CD4-positive, alpha-beta T cell (primary cell): ENCODE measurements around the gene METTL9. TPM values are rescaled to one million over a fixed set of nuclear protein-coding genes. Genes with fewer than 3 reads are reported as not detected.
"Not testable (repeated sequence)": the region's sequence is repeated elsewhere in the genome, so short reads cannot be mapped to it uniquely, and the experiment has no call there.

Experiments
- ATAC-seq: fragments of 200-7000 bp; cut with Tn5 transposase; one replicate; pipeline ENCODE4 v1.10.0; 2022; ENCODE audit warnings: mild to moderate bottlenecking; ENCODE audit not compliant: poor library complexity
- CTCF ChIA-PET: fragments of 350-600 bp; sonication (Branson Sonifier 250); formaldehyde crosslinking; loops from one replicate; lab custom pipeline; 2021; ENCODE audit warnings: antibody characterized with exemption, inconsistent platforms; lab: Charles Lee
- POLR2A ChIA-PET: fragments of 350-600 bp; sonication (Branson Sonifier 250); formaldehyde crosslinking; loops from one replicate; lab custom pipeline; 2021; ENCODE audit warnings: antibody characterized with exemption, inconsistent platforms; lab: Charles Lee
- DNase-seq, 14 experiments: peaks; one replicate each; pipeline ENCODE4 v3.0.0-alpha.2; 2013 to 2020; ENCODE audit warnings: mixed read lengths in 2 of 14
- H3K27ac ChIP-seq, 2 donors: one replicate each; pipeline versions ENCODE4 v1.5.1 to v1.7.0; 2013; ENCODE audit warnings: low read length in 2 of 2, low read depth in 1 of 2, mild to moderate bottlenecking in 1 of 2
- H3K27me3 ChIP-seq, 2 experiments: 1 replicate in 1 of 2; 2 replicates in 1 of 2; pipeline versions ENCODE4 v1.6.1 to v1.7.0; 2013; ENCODE audit warnings: low read length in 2 of 2, control low read depth in 1 of 2, mild to moderate bottlenecking in 1 of 2, moderate library complexity in 1 of 2; ENCODE audit not compliant: insufficient read depth in 2 of 2, control insufficient read depth in 1 of 2
- H3K36me3 ChIP-seq: one replicate; pipeline ENCODE4 v1.6.1; 2013; ENCODE audit warnings: low read length, control low read depth; ENCODE audit not compliant: insufficient read depth
- H3K4me1 ChIP-seq: one replicate; pipeline ENCODE4 v1.6.1; 2013; ENCODE audit warnings: low read length, control low read depth; ENCODE audit not compliant: insufficient read depth
- H3K4me3 ChIP-seq: one replicate; pipeline ENCODE4 v1.5.1; 2013; ENCODE audit warnings: mild to moderate bottlenecking, low read length, moderate library complexity
- H3K9me3 ChIP-seq, 2 experiments: 1 replicate in 1 of 2; 2 replicates in 1 of 2; pipeline versions ENCODE4 v1.6.1 to v1.7.0; 2013; ENCODE audit warnings: low read length in 2 of 2, mild to moderate bottlenecking in 2 of 2, control low read depth in 1 of 2, moderate library complexity in 1 of 2; ENCODE audit not compliant: control insufficient read depth in 1 of 2, insufficient read depth in 1 of 2
- H3K27ac Mint-ChIP-seq: one replicate; pipeline ENCODE4 v1.8.0; 2020; ENCODE audit warnings: mixed read lengths
- H3K27me3 Mint-ChIP-seq: one replicate; pipeline ENCODE4 v1.8.0; 2021; ENCODE audit warnings: mixed read lengths
- H3K36me3 Mint-ChIP-seq: one replicate; pipeline ENCODE4 v1.8.0; 2021; ENCODE audit warnings: low read depth, mixed read lengths
- H3K4me1 Mint-ChIP-seq: one replicate; pipeline ENCODE4 v1.8.0; 2021; ENCODE audit warnings: low read depth, mixed read lengths
- H3K4me3 Mint-ChIP-seq: one replicate; pipeline ENCODE4 v1.8.0; 2020; ENCODE audit warnings: mild to moderate bottlenecking, mixed read lengths
- H3K9me3 Mint-ChIP-seq: one replicate; pipeline ENCODE4 v1.8.0; 2020; ENCODE audit warnings: mixed read lengths
- intact Hi-C, 2 experiments: fragments of 100-400 bp; cut with DNase I in 1 of 2; cut with micrococcal nuclease in 1 of 2; formaldehyde crosslinking; loops; one replicate each; pipeline versions ENCODE4 v1.15.1 to v1.9.0; 2023 to 2025; cut with DNase I, micrococcal nuclease
- total RNA-seq, 174 experiments: library from RNA in 2 of 174; stranded (reverse) in 2 of 174; gene quantifications; one replicate each; pipeline ENCODE4 v1.2.3 and lab custom pipeline; 2021 to 2026
- TF ChIP-seq, protein P1 (sequence below): fragments of 200-600 bp; IDR thresholded peaks from one replicate; pipeline ENCODE4 v1.8.0; 2022; ENCODE audit warnings: antibody characterized with exemption, mild to moderate bottlenecking

Gene METTL9
- total RNA-seq, 2 experiments from 2014 or later: 78.4 to 86.7 TPM

DNA sequence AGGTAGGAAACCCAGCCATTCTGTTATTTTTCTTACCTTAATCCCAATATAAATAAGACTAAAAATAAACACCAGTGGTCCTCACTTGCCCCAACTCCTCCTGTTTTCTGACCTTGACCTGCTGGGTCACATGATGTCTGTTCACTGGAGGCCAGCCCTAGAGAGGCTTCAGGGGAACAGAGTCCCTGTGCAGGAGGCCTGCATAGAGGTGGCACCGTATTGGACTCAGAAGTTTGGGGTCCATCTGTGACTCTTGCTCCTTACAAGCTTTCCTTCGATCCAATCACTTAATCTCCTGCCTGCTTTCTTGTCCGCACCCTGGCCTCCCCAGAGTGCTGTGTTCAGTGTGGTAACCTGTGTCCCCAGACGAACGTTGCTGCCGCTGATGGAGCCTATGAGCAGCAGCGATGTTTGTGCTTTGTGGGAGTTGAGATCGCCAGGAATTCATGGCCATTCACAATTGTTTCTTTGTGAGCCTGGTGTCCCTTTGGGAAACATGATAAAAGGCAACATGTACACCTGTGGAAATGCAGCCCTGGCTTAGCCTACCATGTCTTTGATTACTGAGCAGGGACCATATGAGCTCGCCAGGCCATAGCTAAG, 48.3 kb downstream of the METTL9 start:
- CTCF ChIA-PET: interaction anchor here (0.6 to 12.8 kb wide), 3 partner anchors 9 to 50 kb away, joined by 3 to 90 read pairs (median 3); no protein-coding TSS in a partner anchor
- peak in 1 of 14 experiments; percentile 2 for DNase-seq
- Mint-ChIP-seq H3K9me3 (no peaks in the 10 kb centered on the region), H3K36me3 (peaks cover 3% of the 10 kb centered on the region), H3K4me3 (peak overlapping the region; percentile 75), H3K27ac (peak overlapping the region; percentile 91), H3K27me3 (no peaks in the 10 kb centered on the region), H3K4me1 (peaks cover 60% of the 10 kb centered on the region)
- Histone ChIP-seq H3K4me3 (peak overlapping the region; percentile 6), H3K36me3 (no peaks in the 10 kb centered on the region), H3K27me3 (no peaks in the 10 kb centered on the region), H3K4me1 (peaks cover 59% of the 10 kb centered on the region), H3K27ac (peak overlapping the region; percentile 66 to 82), H3K9me3 (no peaks in the 10 kb centered on the region)
- TF ChIP-seq, protein P1, sequence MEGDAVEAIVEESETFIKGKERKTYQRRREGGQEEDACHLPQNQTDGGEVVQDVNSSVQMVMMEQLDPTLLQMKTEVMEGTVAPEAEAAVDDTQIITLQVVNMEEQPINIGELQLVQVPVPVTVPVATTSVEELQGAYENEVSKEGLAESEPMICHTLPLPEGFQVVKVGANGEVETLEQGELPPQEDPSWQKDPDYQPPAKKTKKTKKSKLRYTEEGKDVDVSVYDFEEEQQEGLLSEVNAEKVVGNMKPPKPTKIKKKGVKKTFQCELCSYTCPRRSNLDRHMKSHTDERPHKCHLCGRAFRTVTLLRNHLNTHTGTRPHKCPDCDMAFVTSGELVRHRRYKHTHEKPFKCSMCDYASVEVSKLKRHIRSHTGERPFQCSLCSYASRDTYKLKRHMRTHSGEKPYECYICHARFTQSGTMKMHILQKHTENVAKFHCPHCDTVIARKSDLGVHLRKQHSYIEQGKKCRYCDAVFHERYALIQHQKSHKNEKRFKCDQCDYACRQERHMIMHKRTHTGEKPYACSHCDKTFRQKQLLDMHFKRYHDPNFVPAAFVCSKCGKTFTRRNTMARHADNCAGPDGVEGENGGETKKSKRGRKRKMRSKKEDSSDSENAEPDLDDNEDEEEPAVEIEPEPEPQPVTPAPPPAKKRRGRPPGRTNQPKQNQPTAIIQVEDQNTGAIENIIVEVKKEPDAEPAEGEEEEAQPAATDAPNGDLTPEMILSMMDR: no peak
- no peak for ATAC-seq
- POLR2A ChIA-PET: interaction anchor here (0.9 to 1.0 kb wide), 3 partner anchors 9 to 48 kb away, joined by 3 to 4 read pairs (median 3); partner anchors contain the start of gene METTL9
- intact Hi-C loops: loop anchor here in 1 of 2 experiments (10.0 kb wide), 1 partner anchor 647 kb away; the partner anchor contains the start of gene POLR3E

DNA sequence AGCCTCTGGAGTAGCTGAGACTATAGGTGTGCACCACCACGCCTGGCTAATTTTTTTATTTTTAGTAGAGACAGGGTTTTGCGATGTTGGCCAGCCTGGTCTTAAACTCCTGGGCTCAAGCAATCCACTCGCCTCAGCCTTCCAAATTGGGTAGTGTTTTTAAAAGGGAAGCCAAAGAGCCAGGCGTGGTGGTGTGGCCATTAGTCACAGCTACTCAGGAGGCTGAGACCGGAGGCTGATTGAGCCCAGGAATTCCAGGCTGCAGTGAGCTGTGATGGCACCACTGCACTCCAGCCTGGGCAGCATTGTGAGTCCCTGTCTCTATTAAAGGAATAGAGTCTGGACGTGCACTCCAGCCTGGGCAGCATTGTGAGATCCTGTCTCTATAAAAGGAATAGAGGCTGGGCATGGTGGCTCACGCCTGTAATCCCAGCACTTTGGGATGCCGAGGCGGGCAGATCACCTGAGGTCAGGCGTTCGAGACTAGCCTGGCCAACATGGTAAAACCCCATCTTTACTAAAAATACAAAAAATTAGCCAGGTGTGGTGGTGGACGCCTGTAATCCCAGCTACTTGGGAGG, 50.5 kb downstream of the METTL9 start:
- not testable (repeated sequence) for H3K9me3 Mint-ChIP-seq, H3K27me3 Mint-ChIP-seq, H3K4me3 Mint-ChIP-seq, H3K27me3 ChIP-seq, ATAC-seq, H3K9me3 ChIP-seq, H3K27ac ChIP-seq, H3K36me3 ChIP-seq, H3K4me3 ChIP-seq
- peak in 2 of 14 experiments; percentile 37 to 42 for DNase-seq
- ChIA-PET CTCF (interaction anchor here (1.1 kb wide), 1 partner anchor 59 kb away, joined by 3 read pairs; no protein-coding TSS in a partner anchor), POLR2A (interaction anchor here (0.6 kb wide), 1 partner anchor 27 kb away, joined by 3 read pairs; no protein-coding TSS in a partner anchor)
- peaks cover 60% of the 10 kb centered on the region for H3K4me1 ChIP-seq
- Mint-ChIP-seq H3K27ac (peak overlapping the region; percentile 53), H3K36me3 (peaks cover 12% of the 10 kb centered on the region), H3K4me1 (peaks cover 52% of the 10 kb centered on the region)
- intact Hi-C loops: loop anchor here in 1 of 2 experiments (10.0 kb wide), 1 partner anchor 645 kb away; the partner anchor contains the start of gene POLR3E

DNA sequence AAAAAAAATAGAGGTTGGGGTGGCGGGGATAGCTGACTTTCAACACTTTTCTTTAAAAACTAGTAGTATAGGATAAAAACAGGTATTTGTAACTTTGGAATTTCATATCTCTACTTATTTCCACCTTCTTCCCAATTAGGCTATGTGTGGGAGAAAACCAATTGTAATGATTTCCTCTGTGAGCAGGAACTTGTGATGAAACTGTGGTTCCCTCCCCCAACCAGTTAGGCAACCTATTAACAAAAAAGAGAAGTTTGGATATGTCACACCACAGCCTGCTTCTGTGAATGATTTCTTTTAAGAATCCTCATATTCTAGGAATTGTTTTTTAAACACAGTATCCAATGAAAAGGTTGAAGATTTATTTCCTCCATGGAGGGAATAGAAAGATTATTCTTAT, 51.1 kb downstream of the METTL9 start:
- TF ChIP-seq, protein P1: no peak
- H3K36me3 Mint-ChIP-seq: peaks cover 18% of the 10 kb centered on the region
- ChIA-PET POLR2A (interaction anchor here (0.6 kb wide), 1 partner anchor 27 kb away, joined by 3 read pairs; no protein-coding TSS in a partner anchor), CTCF (no interaction called here)
- H3K9me3 ChIP-seq: no peaks in the 10 kb centered on the region
- H3K4me3 Mint-ChIP-seq: no peak overlapping the region
- ATAC-seq (no peak), DNase-seq (peak in 3 of 14 experiments; percentile 32 to 57 (median 50))
- no peaks in the 10 kb centered on the region for H3K9me3 Mint-ChIP-seq
- H3K4me1 Mint-ChIP-seq: peaks cover 47% of the 10 kb centered on the region
- peak overlapping the region; percentile 53 for H3K27ac Mint-ChIP-seq
- H3K36me3 ChIP-seq: peaks cover 7% of the 10 kb centered on the region
- intact Hi-C loops: no loop called here
- no peak overlapping the region for H3K27ac ChIP-seq
- no peaks in the 10 kb centered on the region for H3K27me3 Mint-ChIP-seq
- no peaks in the 10 kb centered on the region for H3K27me3 ChIP-seq
- H3K4me1 ChIP-seq: peaks cover 57% of the 10 kb centered on the region
- H3K4me3 ChIP-seq: no peak overlapping the region
